Kidney (tissue), 14 donors: ENCODE results near the gene MST1. TPM values are rescaled to one million over a fixed set of nuclear protein-coding genes. Genes with fewer than 3 reads are reported as not detected.

Experiments used
- DNase-seq, 5 donors: peaks; one replicate each; pipeline ENCODE4 v3.0.0-alpha.2; 2013 to 2020
- FAIRE-seq: peaks from 2 replicates; lab custom pipeline; 2012; peaks lifted over from hg19 to GRCh38; lab: Jason Lieb, UNC
- H3K27ac ChIP-seq, 2 donors: one replicate each; pipeline ENCODE4 v1.7.0; 2013; ENCODE audit warnings: low read depth in 2 of 2, low read length in 2 of 2, inconsistent platforms in 1 of 2
- H3K27me3 ChIP-seq: one replicate; pipeline ENCODE4 v1.7.1; 2013; ENCODE audit warnings: low read length, inconsistent platforms; ENCODE audit not compliant: control insufficient read depth, insufficient read depth
- H3K36me3 ChIP-seq, 3 donors: one replicate each; pipeline versions ENCODE4 v1.7.0 to v1.7.1; 2013; ENCODE audit warnings: low read length in 3 of 3, control low read depth in 1 of 3, inconsistent platforms in 1 of 3; ENCODE audit not compliant: insufficient read depth in 3 of 3, control insufficient read depth in 2 of 3
- H3K4me1 ChIP-seq, 3 donors: one replicate each; pipeline versions ENCODE4 v1.7.0 to v1.7.1; 2013; ENCODE audit warnings: low read length in 3 of 3, inconsistent platforms in 1 of 3, low read depth in 1 of 3; ENCODE audit not compliant: control insufficient read depth in 2 of 3, insufficient read depth in 2 of 3
- H3K4me3 ChIP-seq, 3 donors: one replicate each; pipeline versions ENCODE4 v1.7.0 to v1.8.1; 2013; ENCODE audit warnings: low read length in 3 of 3, control low read depth in 1 of 3, inconsistent platforms in 1 of 3
- H3K9ac ChIP-seq, 3 donors: one replicate each; pipeline versions ENCODE4 v1.7.0 to v1.7.1; 2013; ENCODE audit warnings: low read length in 3 of 3, control low read depth in 1 of 3, inconsistent platforms in 1 of 3
- H3K9me3 ChIP-seq, 3 donors: one replicate each; pipeline versions ENCODE4 v1.7.0 to v1.7.1; 2013; ENCODE audit warnings: low read length in 3 of 3, control low read depth in 1 of 3, inconsistent platforms in 1 of 3; ENCODE audit not compliant: control insufficient read depth in 2 of 3, insufficient read depth in 1 of 3
- CTCF ChIP-seq: IDR thresholded peaks from 3 replicates; pipeline ENCODE4 v1.5.1; 2012; ENCODE audit warnings: mild to moderate bottlenecking, moderate library complexity, borderline replicate concordance; ENCODE audit not compliant: insufficient read depth; ENCODE audit errors: extremely low read depth
- intact Hi-C: fragments of 100-400 bp; cut with DNase I; formaldehyde crosslinking; loops from one replicate; pipeline ENCODE4 v1.11.1; 2022
- polyA plus RNA-seq: library from polyadenylated mRNA; stranded (reverse); fragments of 350-450 nt; fragmentation: Illumina TruSeq; extraction: RNeasy Lipid Tissue Mini Kit (QIAGEN cat#74804); gene quantifications from one replicate; pipeline ENCODE4 v1.2.3, GENCODE V29; 2014; ENCODE audit warnings: low read depth, low replicate concordance; ENCODE audit not compliant: insufficient read depth
- total RNA-seq: library from RNA; stranded (reverse); fragmentation: NEBNext Ultra II Directional; extraction: Animal tissue kit (Norgen Biotek cat#: 25700); gene quantifications from one replicate; pipeline ENCODE4 v1.2.1, GENCODE V29; 2021
- donor health status: control.
- donor health status: control.
- donor health status: control.
- donor health status: control.
- donor health status: control.
- donor health status: DM: yes; HTN: yes; CAD: no.
- donor health status: Normal renal cell carcinoma (clear cell type).

The MST1 gene
- total and polyA plus RNA-seq, 2 donors from 2014 or later = 77.3 to 152 TPM

GRCh38 chr3:49641921-49642707 is 47.2 kb downstream of the MST1 start:
- no peak for TF ChIP-seq CTCF
- Histone ChIP-seq H3K36me3 (no peaks in the 10 kb centered on the region), H3K9me3 (no peaks in the 10 kb centered on the region), H3K27me3 (no peaks in the 10 kb centered on the region), H3K4me3 (no peak overlapping the region), H3K4me1 (no peaks in the 10 kb centered on the region), H3K9ac (no peak overlapping the region), H3K27ac (no peak overlapping the region)
- intact Hi-C loops = no loop called here
- DNase-seq (no peak), FAIRE-seq (no peak)

- TF ChIP-seq CTCF = no peak
- Histone ChIP-seq H3K9ac (no peak overlapping the region), H3K27me3 (no peaks in the 10 kb centered on the region), H3K36me3 (no peaks in the 10 kb centered on the region), H3K9me3 (no peaks in the 10 kb centered on the region), H3K4me3 (no peak overlapping the region), H3K4me1 (no peaks in the 10 kb centered on the region), H3K27ac (no peak overlapping the region)
- no peak for FAIRE-seq
- DNase-seq = no peak
- intact Hi-C loops = no loop called here
Measured at GRCh38 chr3:49641292-49641691, 48.0 kb downstream of the MST1 start.

DNA sequence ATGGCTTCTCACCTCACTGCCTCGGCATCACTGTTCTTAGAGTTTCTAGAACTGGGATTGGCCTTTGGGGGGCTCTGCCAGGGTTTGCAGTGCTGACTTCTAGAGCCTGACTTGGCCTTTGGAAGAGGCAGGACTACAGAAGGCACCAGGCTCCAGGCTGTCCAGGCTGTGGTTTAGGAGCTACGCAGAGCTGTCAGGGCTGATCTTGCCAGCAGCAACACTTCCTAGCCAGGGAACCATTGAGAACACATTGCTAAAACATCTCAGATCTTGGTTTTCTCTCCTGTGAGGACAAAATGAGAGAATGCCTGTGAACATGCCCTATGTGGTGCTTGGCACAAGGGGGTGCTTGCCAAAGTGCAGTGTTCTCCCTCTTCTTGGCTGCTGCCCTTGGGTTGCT is 49.7 kb downstream of the MST1 start:
- H3K27ac ChIP-seq = no peak overlapping the region
- TF ChIP-seq CTCF = no peak
- no peaks in the 10 kb centered on the region for H3K9me3 ChIP-seq
- H3K4me3 ChIP-seq = no peak overlapping the region
- H3K27me3 ChIP-seq = no peaks in the 10 kb centered on the region
- no peaks in the 10 kb centered on the region for H3K4me1 ChIP-seq
- no peak overlapping the region for H3K9ac ChIP-seq
- intact Hi-C loops = no loop called here
- no peaks in the 10 kb centered on the region for H3K36me3 ChIP-seq
- FAIRE-seq (no peak), DNase-seq (no peak)
